Peyer's patch (tissue), 4 donors: ENCODE data around the gene ITSN1. TPM values are rescaled to one million over a fixed set of nuclear protein-coding genes. Genes with fewer than 3 reads are reported as not detected.
"Not testable (repeated sequence)": the region's sequence is repeated elsewhere in the genome, so short reads cannot be mapped to it uniquely, and the experiment has no call there.

Experiments
- DNase-seq, 3 donors: peaks; one replicate each; pipeline ENCODE4 v3.0.0-alpha.2; 2017 to 2019
- H3K27ac ChIP-seq, 4 donors: fragments of 200-600 bp; sonication (generic); one replicate each; pipeline ENCODE4 v1.5.1; 2016 to 2019
- H3K27me3 ChIP-seq, 2 donors: fragments of 200-600 bp; sonication (generic); one replicate each; pipeline ENCODE4 v1.5.1; 2019
- H3K36me3 ChIP-seq, 3 donors: fragments of 200-600 bp; sonication (generic); one replicate each; pipeline ENCODE4 v1.5.1; 2016 to 2019
- H3K4me1 ChIP-seq, 4 donors: fragments of 200-600 bp; sonication (generic); one replicate each; pipeline ENCODE4 v1.5.1; 2016 to 2019
- H3K4me3 ChIP-seq, 4 donors: fragments of 200-600 bp; sonication (generic); 1 replicate in 3 of 4; 2 replicates in 1 of 4; pipeline ENCODE4 v1.5.1; 2016 to 2019; ENCODE audit warnings: mild to moderate bottlenecking in 1 of 4
- H3K9me3 ChIP-seq, 4 donors: fragments of 200-600 bp; sonication (generic); one replicate each; pipeline ENCODE4 v1.5.1; 2016 to 2019; ENCODE audit warnings: mild to moderate bottlenecking in 1 of 4
- POLR2A ChIP-seq, 2 donors: fragments of 450-650 bp; IDR thresholded peaks; one replicate each; pipeline ENCODE4 v1.5.1; 2017; ENCODE audit warnings: antibody characterized with exemption in 2 of 2, mild to moderate bottlenecking in 2 of 2, moderate library complexity in 2 of 2
- total RNA-seq, 4 donors: library from RNA; depleted of rRNA; stranded (reverse); fragments of >200 nt; gene quantifications; one replicate each; pipeline ENCODE4 v1.1.0, GENCODE V29; 2016
- TF ChIP-seq, protein P1 (sequence below), 6 experiments: fragments of 450-650 bp in 4 of 6; fragments of 200-600 bp in 2 of 6; sonication (generic) in 1 of 6; IDR thresholded peaks; one replicate each; pipeline ENCODE4 v1.5.1; 2017 to 2019; ENCODE audit warnings: antibody characterized with exemption in 6 of 6, mild to moderate bottlenecking in 3 of 6, moderate library complexity in 1 of 6

Gene ITSN1
- total RNA-seq, 4 donors from 2014 or later, result 41.0 to 56.9 (median 49.5) TPM

- TF ChIP-seq, protein P1, sequence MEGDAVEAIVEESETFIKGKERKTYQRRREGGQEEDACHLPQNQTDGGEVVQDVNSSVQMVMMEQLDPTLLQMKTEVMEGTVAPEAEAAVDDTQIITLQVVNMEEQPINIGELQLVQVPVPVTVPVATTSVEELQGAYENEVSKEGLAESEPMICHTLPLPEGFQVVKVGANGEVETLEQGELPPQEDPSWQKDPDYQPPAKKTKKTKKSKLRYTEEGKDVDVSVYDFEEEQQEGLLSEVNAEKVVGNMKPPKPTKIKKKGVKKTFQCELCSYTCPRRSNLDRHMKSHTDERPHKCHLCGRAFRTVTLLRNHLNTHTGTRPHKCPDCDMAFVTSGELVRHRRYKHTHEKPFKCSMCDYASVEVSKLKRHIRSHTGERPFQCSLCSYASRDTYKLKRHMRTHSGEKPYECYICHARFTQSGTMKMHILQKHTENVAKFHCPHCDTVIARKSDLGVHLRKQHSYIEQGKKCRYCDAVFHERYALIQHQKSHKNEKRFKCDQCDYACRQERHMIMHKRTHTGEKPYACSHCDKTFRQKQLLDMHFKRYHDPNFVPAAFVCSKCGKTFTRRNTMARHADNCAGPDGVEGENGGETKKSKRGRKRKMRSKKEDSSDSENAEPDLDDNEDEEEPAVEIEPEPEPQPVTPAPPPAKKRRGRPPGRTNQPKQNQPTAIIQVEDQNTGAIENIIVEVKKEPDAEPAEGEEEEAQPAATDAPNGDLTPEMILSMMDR (IDR thresholded peaks at IDR 0.05), result no peak
- TF ChIP-seq POLR2A (IDR thresholded peaks at IDR 0.05), result no peak
- DNase-seq, result no peak
Measured at GRCh38 chr21:33916200-33916567, 273.9 kb downstream of the ITSN1 start.

DNA sequence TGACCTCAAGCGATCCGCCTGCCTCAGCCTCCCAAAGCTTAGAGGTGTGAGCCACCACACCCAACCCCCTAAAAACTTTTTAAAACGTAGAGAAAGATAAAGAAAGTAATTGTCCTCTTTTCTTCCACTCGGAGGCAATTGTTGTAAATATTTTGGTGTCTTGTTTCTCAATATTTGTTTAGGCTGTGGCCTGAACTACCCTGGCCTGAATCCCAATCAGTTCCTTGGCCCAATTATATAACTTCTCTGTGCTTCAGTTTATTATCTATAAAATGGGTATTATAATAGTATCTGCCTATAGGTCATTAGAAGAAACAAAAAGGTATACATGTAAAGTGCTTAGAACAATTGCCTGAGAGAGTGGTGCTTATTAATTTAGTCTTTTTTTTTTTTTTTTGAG is 275.1 kb downstream of the ITSN1 start:
- peaks cover 0 to 10% (median 0%) of the 10 kb centered on the region in 3 donors for H3K36me3 ChIP-seq
- TF ChIP-seq, protein P1 (IDR thresholded peaks at IDR 0.05), result no peak
- no peak for TF ChIP-seq POLR2A (IDR thresholded peaks at IDR 0.05)
- no peak overlapping the region for H3K4me3 ChIP-seq
- no peaks in the 10 kb centered on the region for H3K27me3 ChIP-seq
- H3K4me1 ChIP-seq, result peaks cover 0 to 13% (median 0%) of the 10 kb centered on the region in 4 donors
- no peak for DNase-seq
- H3K27ac ChIP-seq, result no peak overlapping the region
- no peaks in the 10 kb centered on the region for H3K9me3 ChIP-seq

More at GRCh38 chr21:33916200-33916567, 273.9 kb downstream of the ITSN1 start:
- peak overlapping the region in 3 of 4 donors; percentile 76 to 82 (median 82) for H3K27ac ChIP-seq
- H3K4me1 ChIP-seq, result peaks cover 0 to 13% (median 0%) of the 10 kb centered on the region in 4 donors
- H3K27me3 ChIP-seq, result no peaks in the 10 kb centered on the region
- peaks cover 0 to 23% (median 0%) of the 10 kb centered on the region in 3 donors for H3K36me3 ChIP-seq
- peak overlapping the region; percentile 54 to 96 (median 72) for H3K4me3 ChIP-seq
- no peaks in the 10 kb centered on the region for H3K9me3 ChIP-seq

GRCh38 chr21:33924079-33924765 is 281.9 kb downstream of the ITSN1 start:
- TF ChIP-seq POLR2A (IDR thresholded peaks at IDR 0.05), result peak in 1 of 2 donors; percentile 17
- TF ChIP-seq, protein P1 (IDR thresholded peaks at IDR 0.05), result peak; percentile 67 to 95 (median 94)
- Histone ChIP-seq H3K9me3 (no peaks in the 10 kb centered on the region), H3K4me1 (peaks cover 0 to 7% (median 0%) of the 10 kb centered on the region in 4 donors), H3K36me3 (no peaks in the 10 kb centered on the region), H3K27me3 (no peaks in the 10 kb centered on the region), H3K4me3 (peak overlapping the region in 1 of 4 donors; percentile 10), H3K27ac (peak overlapping the region in 2 of 4 donors; percentile 22 to 44)
- peak; percentile 90 to 96 (median 93) for DNase-seq

- no peak for TF ChIP-seq POLR2A (IDR thresholded peaks at IDR 0.05)
- TF ChIP-seq, protein P1 (IDR thresholded peaks at IDR 0.05), result no peak
- H3K27ac ChIP-seq, result no peak overlapping the region
- DNase-seq, result no peak
Measured at GRCh38 chr21:33924766-33925100, 282.4 kb downstream of the ITSN1 start.

DNA sequence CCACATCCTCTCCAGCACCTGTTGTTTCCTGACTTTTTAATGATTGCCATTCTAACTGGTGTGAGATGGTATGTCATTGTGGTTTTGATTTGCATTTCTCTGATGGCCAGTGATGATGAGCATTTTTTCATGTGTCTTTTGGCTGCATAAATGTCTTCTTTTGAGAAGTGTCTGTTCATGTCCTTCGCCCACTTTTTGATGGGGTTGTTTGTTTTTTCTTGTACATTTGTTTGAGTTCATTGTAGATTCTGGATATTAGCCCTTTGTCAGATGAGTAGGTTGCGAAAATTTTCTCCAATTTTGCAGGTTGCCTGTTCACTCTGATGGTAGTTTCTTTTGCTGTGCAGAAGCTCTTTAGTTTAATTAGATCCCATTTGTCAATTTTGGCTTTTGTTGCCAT is 283.9 kb downstream of the ITSN1 start:
- H3K4me3 ChIP-seq, H3K4me1 ChIP-seq, H3K9me3 ChIP-seq, H3K36me3 ChIP-seq, H3K27me3 ChIP-seq, H3K27ac ChIP-seq, DNase-seq: not testable (repeated sequence)

More at GRCh38 chr21:33924766-33925100, 282.4 kb downstream of the ITSN1 start:
- Histone ChIP-seq H3K4me3 (no peak overlapping the region), H3K4me1 (peaks cover 0 to 7% (median 0%) of the 10 kb centered on the region in 4 donors), H3K9me3 (no peaks in the 10 kb centered on the region), H3K36me3 (no peaks in the 10 kb centered on the region), H3K27me3 (no peaks in the 10 kb centered on the region)

DNA sequence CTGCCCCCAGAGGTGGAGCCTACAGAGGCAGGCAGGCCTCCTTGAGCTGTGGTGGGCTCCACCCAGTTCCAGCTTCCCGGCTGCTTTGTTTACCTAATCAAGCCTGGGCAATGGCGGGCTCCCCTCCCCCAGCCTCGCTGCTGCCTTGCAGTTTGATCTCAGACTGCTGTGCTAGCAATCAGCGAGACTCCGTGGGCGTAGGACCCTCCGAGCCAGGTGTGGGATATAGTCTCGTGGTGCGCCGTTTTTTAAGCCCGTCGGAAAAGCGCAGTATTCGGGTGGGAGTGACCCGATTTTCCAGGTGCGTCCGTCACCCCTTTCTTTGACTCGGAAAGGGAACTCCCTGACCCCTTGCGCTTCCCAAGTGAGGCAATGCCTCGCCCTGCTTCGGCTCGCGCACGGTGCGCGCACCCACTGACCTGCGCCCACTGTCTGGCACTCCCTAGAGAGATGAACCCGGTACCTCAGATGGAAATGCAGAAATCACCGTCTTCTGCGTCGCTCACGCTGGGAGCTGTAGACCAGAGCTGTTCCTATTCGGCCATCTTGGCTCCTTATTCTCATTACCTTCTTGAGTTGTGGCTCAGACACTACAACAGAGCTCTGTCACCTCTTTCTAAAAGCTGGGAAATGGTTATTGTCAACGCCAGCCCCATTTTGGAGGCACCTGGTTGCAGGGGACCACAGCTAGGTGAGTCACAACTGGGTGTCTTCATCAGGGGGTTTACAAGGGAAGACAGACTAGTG is 288.9 kb downstream of the ITSN1 start:
- H3K9me3 ChIP-seq, H3K36me3 ChIP-seq, H3K4me1 ChIP-seq, DNase-seq, H3K27me3 ChIP-seq: not testable (repeated sequence)
- Histone ChIP-seq H3K27ac (peak overlapping the region; percentile 59 to 76 (median 64)), H3K4me3 (peak overlapping the region; percentile 21 to 55 (median 42))
